Measurements from ENCODE around the gene SNX33. TPM values are rescaled to one million over a fixed set of nuclear protein-coding genes. Genes with fewer than 3 reads are reported as not detected.
"Not testable (repeated sequence)": the region's sequence is repeated elsewhere in the genome, so short reads cannot be mapped to it uniquely, and the experiment has no call there.

Gene SNX33
- polyA plus RNA-seq, 1 donor (not counting 4 experiments of a cell fraction or from before 2014, with no cell fraction given), result 21.7 TPM

DNA sequence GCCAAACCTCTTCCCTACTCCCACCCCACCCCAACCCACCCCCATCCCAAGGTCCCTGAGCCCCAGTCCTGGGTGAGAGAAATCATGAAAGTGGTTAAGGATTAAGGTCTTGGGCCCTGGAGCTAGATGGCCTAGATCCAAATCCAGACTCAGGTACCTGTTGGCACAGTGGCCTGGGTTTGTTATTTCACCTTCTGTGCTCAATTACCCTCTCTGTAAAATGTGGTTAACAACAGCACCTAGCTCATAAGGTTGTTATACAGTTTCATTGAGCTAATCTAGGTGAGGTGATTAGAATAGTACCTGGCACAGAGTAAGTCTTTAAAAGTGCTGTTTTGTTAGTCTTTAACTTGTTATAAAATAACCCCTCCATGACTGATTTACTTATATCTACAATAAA, 15.8 kb upstream of the SNX33 start:
- no peaks in the 10 kb centered on the region for H3K27me3 ChIP-seq (ENCODE audit: control insufficient read depth, extremely low read depth, insufficient read depth, low read length)
- dilution Hi-C loops (cut with MboI; ENCODE audit: extremely low pct_ligation_motif_present, low sequenced_read_pairs), result no loop called here
- H2AFZ ChIP-seq (ENCODE audit: control insufficient read depth, low read length), result no peak overlapping the region
- peaks cover 0 to 3% of the 10 kb centered on the region in 2 experiments for H3K36me3 ChIP-seq (ENCODE audit: control insufficient read depth in 2 of 2, extremely low read depth in 1 of 2, insufficient read depth in 2 of 2, low read length in 2 of 2)
- H3K9me1 ChIP-seq (ENCODE audit: control insufficient read depth, extremely low read depth, insufficient read depth, low read length), result no peaks in the 10 kb centered on the region
- DNase-seq (ENCODE audit: low read depth, low spot score) (no peak), FAIRE-seq (no peak)
- H3K9me3 ChIP-seq (ENCODE audit: control insufficient read depth, low read depth, low read length), result no peaks in the 10 kb centered on the region
- H3K4me1 ChIP-seq (ENCODE audit: control insufficient read depth, extremely low read depth, insufficient read depth, low read length), result peaks cover 14% of the 10 kb centered on the region
- no peak overlapping the region for H3K9ac ChIP-seq (ENCODE audit: control insufficient read depth, extremely low read depth, insufficient read depth, low read length)
- no peak overlapping the region for H3K4me3 ChIP-seq (ENCODE audit: control insufficient read depth in 2 of 3, extremely low read depth in 1 of 3, insufficient read depth in 2 of 3, low read depth in 1 of 3, low read length in 3 of 3)
- no peak overlapping the region for H3K27ac ChIP-seq (ENCODE audit: control insufficient read depth, insufficient read depth, low read length)
- H4K20me1 ChIP-seq (ENCODE audit: control insufficient read depth, extremely low read depth, insufficient read depth, low read length), result no peaks in the 10 kb centered on the region
- H3K4me2 ChIP-seq (ENCODE audit: control insufficient read depth, extremely low read depth, insufficient read depth, low read depth, low read length), result no peak overlapping the region
- H3K79me2 ChIP-seq (ENCODE audit: control insufficient read depth, insufficient read depth, low read length), result peaks cover 4% of the 10 kb centered on the region
- TF ChIP-seq, protein P1, sequence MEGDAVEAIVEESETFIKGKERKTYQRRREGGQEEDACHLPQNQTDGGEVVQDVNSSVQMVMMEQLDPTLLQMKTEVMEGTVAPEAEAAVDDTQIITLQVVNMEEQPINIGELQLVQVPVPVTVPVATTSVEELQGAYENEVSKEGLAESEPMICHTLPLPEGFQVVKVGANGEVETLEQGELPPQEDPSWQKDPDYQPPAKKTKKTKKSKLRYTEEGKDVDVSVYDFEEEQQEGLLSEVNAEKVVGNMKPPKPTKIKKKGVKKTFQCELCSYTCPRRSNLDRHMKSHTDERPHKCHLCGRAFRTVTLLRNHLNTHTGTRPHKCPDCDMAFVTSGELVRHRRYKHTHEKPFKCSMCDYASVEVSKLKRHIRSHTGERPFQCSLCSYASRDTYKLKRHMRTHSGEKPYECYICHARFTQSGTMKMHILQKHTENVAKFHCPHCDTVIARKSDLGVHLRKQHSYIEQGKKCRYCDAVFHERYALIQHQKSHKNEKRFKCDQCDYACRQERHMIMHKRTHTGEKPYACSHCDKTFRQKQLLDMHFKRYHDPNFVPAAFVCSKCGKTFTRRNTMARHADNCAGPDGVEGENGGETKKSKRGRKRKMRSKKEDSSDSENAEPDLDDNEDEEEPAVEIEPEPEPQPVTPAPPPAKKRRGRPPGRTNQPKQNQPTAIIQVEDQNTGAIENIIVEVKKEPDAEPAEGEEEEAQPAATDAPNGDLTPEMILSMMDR (optimal IDR thresholded peaks at IDR 0.05 in 1 of 3, IDR thresholded peaks at IDR 0.05 in 1 of 3, conservative IDR thresholded peaks at IDR 0.05 in 1 of 3; ENCODE audit: extremely low read depth in 1 of 3, insufficient read depth in 2 of 3, low read length in 3 of 3), result no peak
- no peak for TF ChIP-seq EZH2 (IDR thresholded peaks at IDR 0.05; ENCODE audit: low read length)

DNA sequence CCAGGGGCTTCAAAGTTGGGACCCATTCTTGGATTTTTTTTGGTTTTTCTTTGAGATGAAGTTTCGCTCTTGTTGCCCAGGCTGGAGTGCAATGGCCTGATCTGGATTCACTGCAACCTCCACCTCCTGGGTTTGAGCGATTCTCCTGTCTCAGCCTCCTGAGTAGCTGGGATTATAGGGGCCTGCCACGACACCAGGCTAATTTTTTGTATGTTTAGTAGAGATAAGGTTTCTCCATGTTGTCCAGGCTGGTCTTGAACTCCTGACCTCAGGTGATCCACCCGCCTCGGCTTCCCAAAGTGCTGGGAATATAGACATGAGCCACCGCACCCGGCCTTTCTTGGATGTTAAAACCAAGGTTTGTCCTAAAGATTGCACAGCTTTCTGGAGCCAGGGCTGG, 13.8 kb upstream of the SNX33 start:
- H3K79me2 ChIP-seq (ENCODE audit: control insufficient read depth, insufficient read depth, low read length), result peaks cover 23% of the 10 kb centered on the region
- FAIRE-seq; H2AFZ ChIP-seq (ENCODE audit: control insufficient read depth, low read length); H3K27ac ChIP-seq (ENCODE audit: control insufficient read depth, insufficient read depth, low read length); H3K9me3 ChIP-seq (ENCODE audit: control insufficient read depth, low read depth, low read length); H3K4me2 ChIP-seq (ENCODE audit: control insufficient read depth, extremely low read depth, insufficient read depth, low read depth, low read length); H3K27me3 ChIP-seq (ENCODE audit: control insufficient read depth, extremely low read depth, insufficient read depth, low read length); H3K9me1 ChIP-seq (ENCODE audit: control insufficient read depth, extremely low read depth, insufficient read depth, low read length); DNase-seq (ENCODE audit: low read depth, low spot score); dilution Hi-C loops (cut with MboI; ENCODE audit: extremely low pct_ligation_motif_present, low sequenced_read_pairs); H3K4me3 ChIP-seq (ENCODE audit: control insufficient read depth in 2 of 3, extremely low read depth in 1 of 3, insufficient read depth in 2 of 3, low read depth in 1 of 3, low read length in 3 of 3); H3K36me3 ChIP-seq (ENCODE audit: control insufficient read depth in 2 of 2, extremely low read depth in 1 of 2, insufficient read depth in 2 of 2, low read length in 2 of 2); H4K20me1 ChIP-seq (ENCODE audit: control insufficient read depth, extremely low read depth, insufficient read depth, low read length); H3K9ac ChIP-seq (ENCODE audit: control insufficient read depth, extremely low read depth, insufficient read depth, low read length): not testable (repeated sequence)
- peaks cover 15% of the 10 kb centered on the region for H3K4me1 ChIP-seq (ENCODE audit: control insufficient read depth, extremely low read depth, insufficient read depth, low read length)

DNA sequence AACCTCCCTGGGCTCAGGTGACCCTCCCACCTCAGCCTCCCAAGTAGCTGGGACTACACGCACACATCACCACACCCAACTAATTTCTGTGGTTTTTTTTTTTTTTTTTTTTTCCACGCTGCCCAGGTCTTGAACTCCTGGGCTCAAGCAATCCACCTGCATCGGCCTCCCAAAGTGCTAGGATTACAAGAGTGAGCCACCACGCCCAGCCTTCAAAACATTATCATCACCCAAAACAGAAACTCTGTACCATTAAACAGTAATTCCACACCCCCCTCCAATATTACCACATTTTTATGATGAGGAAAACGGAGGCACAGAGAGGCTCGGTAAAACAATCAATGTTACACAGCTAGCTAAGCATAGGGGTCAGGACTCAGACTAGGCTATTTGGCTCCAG, 11.7 kb upstream of the SNX33 start:
- no peaks in the 10 kb centered on the region for H3K27me3 ChIP-seq (ENCODE audit: control insufficient read depth, extremely low read depth, insufficient read depth, low read length)
- no peak overlapping the region for H3K4me2 ChIP-seq (ENCODE audit: control insufficient read depth, extremely low read depth, insufficient read depth, low read depth, low read length)
- dilution Hi-C loops (cut with MboI; ENCODE audit: extremely low pct_ligation_motif_present, low sequenced_read_pairs), result no loop called here
- H3K9ac ChIP-seq (ENCODE audit: control insufficient read depth, extremely low read depth, insufficient read depth, low read length), result no peak overlapping the region
- FAIRE-seq (no peak), DNase-seq (ENCODE audit: low read depth, low spot score) (no peak)
- H3K27ac ChIP-seq (ENCODE audit: control insufficient read depth, insufficient read depth, low read length), result no peak overlapping the region
- no peak overlapping the region for H3K4me3 ChIP-seq (ENCODE audit: control insufficient read depth in 2 of 3, extremely low read depth in 1 of 3, insufficient read depth in 2 of 3, low read depth in 1 of 3, low read length in 3 of 3)
- no peak overlapping the region for H2AFZ ChIP-seq (ENCODE audit: control insufficient read depth, low read length)
- peaks cover 0 to 3% of the 10 kb centered on the region in 2 experiments for H3K36me3 ChIP-seq (ENCODE audit: control insufficient read depth in 2 of 2, extremely low read depth in 1 of 2, insufficient read depth in 2 of 2, low read length in 2 of 2)
- peaks cover 9% of the 10 kb centered on the region for H4K20me1 ChIP-seq (ENCODE audit: control insufficient read depth, extremely low read depth, insufficient read depth, low read length)
- peaks cover 15% of the 10 kb centered on the region for H3K4me1 ChIP-seq (ENCODE audit: control insufficient read depth, extremely low read depth, insufficient read depth, low read length)
- peaks cover 34% of the 10 kb centered on the region for H3K79me2 ChIP-seq (ENCODE audit: control insufficient read depth, insufficient read depth, low read length)
- no peaks in the 10 kb centered on the region for H3K9me1 ChIP-seq (ENCODE audit: control insufficient read depth, extremely low read depth, insufficient read depth, low read length)
- TF ChIP-seq, protein P1 (optimal IDR thresholded peaks at IDR 0.05 in 1 of 3, IDR thresholded peaks at IDR 0.05 in 1 of 3, conservative IDR thresholded peaks at IDR 0.05 in 1 of 3; ENCODE audit: extremely low read depth in 1 of 3, insufficient read depth in 2 of 3, low read length in 3 of 3), result no peak
- TF ChIP-seq EZH2 (IDR thresholded peaks at IDR 0.05; ENCODE audit: low read length), result no peak
- H3K9me3 ChIP-seq (ENCODE audit: control insufficient read depth, low read depth, low read length), result no peaks in the 10 kb centered on the region

All from keratinocyte (primary cell).